HL-60 (cell line): ENCODE data around the gene TPP1.

Source experiments
- DNase-seq, 2 experiments: peaks; one replicate each; pipeline ENCODE4 v3.0.0-alpha.2; 2010 to 2020; ENCODE audit warnings: low read depth in 1 of 2, low spot score in 1 of 2
- H3K27ac ChIP-seq: fragments of 250-450 bp; sonication (Bioruptor Pico); replicated peaks from 2 replicates; pipeline ENCODE4 v1.5.1; 2020; ENCODE audit warnings: mild to moderate bottlenecking, moderate library complexity
- H3K27me3 ChIP-seq: fragments of 250-450 bp; sonication (Bioruptor Pico); 2 replicates; pipeline ENCODE4 v1.5.1; 2021; ENCODE audit warnings: mild to moderate bottlenecking, moderate library complexity; ENCODE audit not compliant: insufficient read depth, poor library complexity, severe bottlenecking
- H3K4me3 ChIP-seq: replicated peaks from 2 replicates; pipeline ENCODE4 v1.5.1; 2011; ENCODE audit warnings: mild to moderate bottlenecking, control low read depth, low read length; ENCODE audit not compliant: insufficient read depth
- GABPA ChIP-seq: IDR thresholded peaks from 2 replicates; pipeline ENCODE4 v1.6.1; 2012; ENCODE audit warnings: low read depth
- POLR2AphosphoS5 ChIP-seq: IDR thresholded peaks from 2 replicates; pipeline ENCODE4 v1.6.1; 2012; ENCODE audit warnings: low read depth
- REST ChIP-seq: IDR thresholded peaks from 2 replicates; pipeline ENCODE4 v1.6.1; 2012; ENCODE audit warnings: low read depth; ENCODE audit not compliant: insufficient replicate concordance
- SPI1 ChIP-seq: IDR thresholded peaks from 2 replicates; pipeline ENCODE4 v1.6.1; 2012; ENCODE audit warnings: low read depth, mild to moderate bottlenecking, borderline replicate concordance
- TF ChIP-seq, protein P1 (sequence below): IDR thresholded peaks from one replicate; pipeline ENCODE4 v1.5.1; 2011; ENCODE audit warnings: low read length, control low read depth, inconsistent platforms; ENCODE audit not compliant: insufficient read depth

Gene TPP1

DNA sequence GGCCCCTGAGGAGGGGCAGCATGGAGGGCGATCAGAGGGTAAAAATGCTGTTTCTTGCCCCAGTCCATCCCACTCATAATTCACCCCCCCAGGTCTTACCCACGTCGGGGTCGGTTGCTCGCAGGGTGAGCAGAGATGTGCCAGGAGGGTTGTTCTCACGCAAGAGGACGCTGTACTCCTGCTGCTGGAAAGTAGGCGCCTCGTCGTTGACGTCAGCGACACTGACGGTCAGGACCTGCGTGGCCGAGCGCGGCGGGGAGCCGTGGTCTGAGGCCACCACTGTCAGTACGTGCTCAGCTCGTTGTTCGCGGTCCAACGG is 10.3 kb upstream of the TPP1 start:
- Histone ChIP-seq H3K4me3 (no peak overlapping the region), H3K27me3 (no peaks in the 10 kb centered on the region), H3K27ac (no peak overlapping the region)
- TF ChIP-seq GABPA, result no peak
- no peak for TF ChIP-seq REST
- TF ChIP-seq, protein P1, sequence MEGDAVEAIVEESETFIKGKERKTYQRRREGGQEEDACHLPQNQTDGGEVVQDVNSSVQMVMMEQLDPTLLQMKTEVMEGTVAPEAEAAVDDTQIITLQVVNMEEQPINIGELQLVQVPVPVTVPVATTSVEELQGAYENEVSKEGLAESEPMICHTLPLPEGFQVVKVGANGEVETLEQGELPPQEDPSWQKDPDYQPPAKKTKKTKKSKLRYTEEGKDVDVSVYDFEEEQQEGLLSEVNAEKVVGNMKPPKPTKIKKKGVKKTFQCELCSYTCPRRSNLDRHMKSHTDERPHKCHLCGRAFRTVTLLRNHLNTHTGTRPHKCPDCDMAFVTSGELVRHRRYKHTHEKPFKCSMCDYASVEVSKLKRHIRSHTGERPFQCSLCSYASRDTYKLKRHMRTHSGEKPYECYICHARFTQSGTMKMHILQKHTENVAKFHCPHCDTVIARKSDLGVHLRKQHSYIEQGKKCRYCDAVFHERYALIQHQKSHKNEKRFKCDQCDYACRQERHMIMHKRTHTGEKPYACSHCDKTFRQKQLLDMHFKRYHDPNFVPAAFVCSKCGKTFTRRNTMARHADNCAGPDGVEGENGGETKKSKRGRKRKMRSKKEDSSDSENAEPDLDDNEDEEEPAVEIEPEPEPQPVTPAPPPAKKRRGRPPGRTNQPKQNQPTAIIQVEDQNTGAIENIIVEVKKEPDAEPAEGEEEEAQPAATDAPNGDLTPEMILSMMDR, result no peak
- no peak for TF ChIP-seq SPI1
- TF ChIP-seq POLR2AphosphoS5, result no peak
- no peak for DNase-seq

DNA sequence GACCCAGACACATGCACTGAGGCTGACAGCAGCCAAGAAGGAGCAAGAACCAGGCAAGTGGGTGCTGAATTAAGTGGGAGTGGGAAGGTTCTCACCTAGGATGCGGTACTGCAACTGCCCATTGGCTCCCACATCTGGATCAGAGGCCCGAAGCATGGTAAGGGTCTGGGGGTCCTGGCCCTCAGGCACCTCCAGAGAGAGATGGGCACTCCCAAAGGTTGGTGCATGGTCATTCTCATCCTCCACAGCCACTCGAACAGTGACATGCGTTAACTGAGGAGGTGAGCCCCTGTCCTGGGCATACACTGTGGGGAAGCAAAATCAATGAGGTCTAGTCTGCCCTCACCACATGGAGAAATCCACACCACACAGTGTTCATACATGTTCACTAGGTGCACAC is 9.3 kb upstream of the TPP1 start:
- H3K27me3 ChIP-seq, result no peaks in the 10 kb centered on the region
- TF ChIP-seq POLR2AphosphoS5 (no peak), REST (no peak), GABPA (no peak), SPI1 (no peak)
- TF ChIP-seq, protein P1, result no peak

DNA sequence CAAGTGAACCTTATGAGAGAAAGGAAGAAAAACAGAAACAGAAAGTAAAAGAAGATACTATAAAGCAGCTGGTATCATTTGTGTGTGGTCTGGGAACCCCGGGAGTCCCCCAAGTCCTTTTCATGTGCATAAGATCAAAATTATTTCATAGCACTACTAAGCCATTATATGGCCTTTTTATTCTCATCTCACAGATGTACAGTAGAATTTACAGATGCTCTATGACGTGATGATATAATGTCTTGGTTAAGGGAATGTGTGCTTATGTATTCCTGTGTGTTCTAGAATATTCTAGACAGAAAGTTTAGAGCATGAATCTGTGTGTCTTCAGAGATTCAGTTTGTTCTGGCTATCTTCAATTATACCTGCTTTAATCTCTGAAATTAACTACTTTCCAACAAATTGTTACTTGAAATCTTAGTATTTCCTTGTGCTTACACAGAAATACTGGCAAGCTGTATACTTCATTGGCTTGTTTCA is 8.6 kb upstream of the TPP1 start:
- no peak for DNase-seq
- no peak overlapping the region for H3K27ac ChIP-seq
- no peak overlapping the region for H3K4me3 ChIP-seq
- no peaks in the 10 kb centered on the region for H3K27me3 ChIP-seq
- TF ChIP-seq POLR2AphosphoS5 (no peak), GABPA (no peak), SPI1 (no peak), REST (no peak)
- TF ChIP-seq, protein P1, result no peak

More for the DNA sequence above, 9.3 kb upstream of the TPP1 start:
- no peak overlapping the region for H3K27ac ChIP-seq
- no peak overlapping the region for H3K4me3 ChIP-seq
- DNase-seq, result no peak
